T-helper 2 cell treated with Interferon-gamma antibody and Interleukin-4, amounts not matched to agents 100 ng/mL and 5 ng/mL, for 36 hours (primary cell): ENCODE measurements around the gene DNAJB13. TPM values are rescaled to one million over a fixed set of nuclear protein-coding genes. Genes with fewer than 3 reads are reported as not detected.
"Not testable (repeated sequence)": the region's sequence is repeated elsewhere in the genome, so short reads cannot be mapped to it uniquely, and the experiment has no call there.

ENCODE experiments used
- intact Hi-C: fragments of 100-400 bp; cut with micrococcal nuclease; formaldehyde crosslinking; loops from one replicate; pipeline ENCODE4 v1.15.1; 2023
- total RNA-seq: library from RNA; stranded (reverse); gene quantifications from 2 replicates; pipeline ENCODE4 v1.2.3, GENCODE V29; 2022

Gene DNAJB13
- 0.14 and 0.57 TPM in 2 replicates for total RNA-seq

GRCh38 chr11:73950869-73951710 lies at the start of gene DNAJB13:
DNAJB13 (plus strand) TSS chr11:73951026; CDS start chr11:73951070, 44 bp downstream.
- intact Hi-C loops = no loop called here

GRCh38 chr11:73902303-73902702 lies 48.5 kb upstream of the DNAJB13 start:
- intact Hi-C loops = no loop called here

- intact Hi-C loops = no loop called here
Measured at GRCh38 chr11:73907191-73907590, 43.6 kb upstream of the DNAJB13 start.

GRCh38 chr11:73912026-73912425 lies 38.8 kb upstream of the DNAJB13 start:
- intact Hi-C loops = no loop called here

- intact Hi-C loops = no loop called here
Measured at GRCh38 chr11:73913472-73913871, 37.4 kb upstream of the DNAJB13 start.

GRCh38 chr11:73914284-73914683 lies 36.5 kb upstream of the DNAJB13 start:
- intact Hi-C loops = no loop called here

- intact Hi-C loops = no loop called here
Measured at GRCh38 chr11:73916435-73916834, 34.4 kb upstream of the DNAJB13 start.

- intact Hi-C loops = no loop called here
Measured at GRCh38 chr11:73921180-73921579, 29.6 kb upstream of the DNAJB13 start.

GRCh38 chr11:73929388-73929787 lies 21.4 kb upstream of the DNAJB13 start:
- intact Hi-C loops = no loop called here

GRCh38 chr11:73931039-73931645 lies 19.7 kb upstream of the DNAJB13 start:
- intact Hi-C loops = no loop called here

GRCh38 chr11:73931951-73932350 lies 18.9 kb upstream of the DNAJB13 start:
- intact Hi-C loops = no loop called here

- intact Hi-C loops = no loop called here
Measured at GRCh38 chr11:73932781-73933180, 18.0 kb upstream of the DNAJB13 start.

GRCh38 chr11:73936047-73936446 lies 14.8 kb upstream of the DNAJB13 start:
- intact Hi-C loops = not testable (repeated sequence)

GRCh38 chr11:73939096-73939495 lies 11.7 kb upstream of the DNAJB13 start:
- intact Hi-C loops = no loop called here

- intact Hi-C loops = no loop called here
Measured at GRCh38 chr11:73940801-73941570, 9.8 kb upstream of the DNAJB13 start.

- intact Hi-C loops = no loop called here
Measured at GRCh38 chr11:73942010-73942409, 8.8 kb upstream of the DNAJB13 start.

GRCh38 chr11:73944085-73944484 lies 6.7 kb upstream of the DNAJB13 start:
- intact Hi-C loops = no loop called here

- intact Hi-C loops = no loop called here
Measured at GRCh38 chr11:73944901-73945300, 5.9 kb upstream of the DNAJB13 start.

- intact Hi-C loops = no loop called here
Measured at GRCh38 chr11:73945396-73945795, 5.4 kb upstream of the DNAJB13 start.

GRCh38 chr11:73946798-73947458 lies 3.9 kb upstream of the DNAJB13 start:
- intact Hi-C loops = no loop called here

- intact Hi-C loops = no loop called here
Measured at GRCh38 chr11:73949246-73949645, 1.6 kb upstream of the DNAJB13 start.

- intact Hi-C loops = no loop called here
Measured at GRCh38 chr11:73949912-73950311, 914 bp upstream of the DNAJB13 start.
